ENCODE results near the gene RIMS4. TPM values are rescaled to one million over a fixed set of nuclear protein-coding genes. Genes with fewer than 3 reads are reported as not detected.

The RIMS4 gene
- total RNA-seq, 1 experiment from 2014 or later: 16.3 TPM

- no peaks in the 10 kb centered on the region for H3K79me2 ChIP-seq (ENCODE audit: insufficient read depth, low read length)
- no peaks in the 10 kb centered on the region for H3K79me1 ChIP-seq (ENCODE audit: insufficient read depth, low read depth, low read length, poor library complexity, severe bottlenecking)
- H3K14ac ChIP-seq (ENCODE audit: insufficient read depth, low read length): no peak overlapping the region
- H3K27me3 ChIP-seq (ENCODE audit: insufficient read depth, low read length): no peaks in the 10 kb centered on the region
- H3K23ac ChIP-seq (ENCODE audit: insufficient read length, low read depth, low read length): no peak overlapping the region
- H3K23me2 ChIP-seq (ENCODE audit: insufficient read length, low read depth, low read length, poor library complexity, severe bottlenecking): no peaks in the 10 kb centered on the region
- H3K4me1 Mint-ChIP-seq: peaks cover 19 to 31% of the 10 kb centered on the region in 2 experiments
- H4K8ac ChIP-seq (replicated peaks; ENCODE audit: insufficient read length, low read depth, low read length): no peak overlapping the region
- H3K27ac Mint-ChIP-seq: peak overlapping the region; percentile 20 to 79 (median 76); a peak in 4 of 7 replicates
- no peak overlapping the region for H4K5ac ChIP-seq (ENCODE audit: insufficient read length, low read depth, low read length)
- no peak overlapping the region for H3K9ac ChIP-seq (ENCODE audit: extremely low read depth, insufficient read length, low read length)
- no peaks in the 10 kb centered on the region; a peak in 1 of 5 replicates for H3K9me3 Mint-ChIP-seq
- peaks cover 2 to 4% (median 2%) of the 10 kb centered on the region in 3 experiments; a peak in 2 of 7 replicates for H3K36me3 Mint-ChIP-seq (ENCODE audit: insufficient read depth in 1 of 3, low read depth in 3 of 3)
- no peak overlapping the region for H2BK5ac ChIP-seq (ENCODE audit: insufficient read length, low read length)
- H4K91ac ChIP-seq (ENCODE audit: insufficient read length, low read depth, low read length): no peak overlapping the region
- no peak overlapping the region for H2BK120ac ChIP-seq (ENCODE audit: low read depth, low read length, poor library complexity, severe bottlenecking)
- no peak overlapping the region for H2BK15ac ChIP-seq (ENCODE audit: low read depth, low read length)
- H3K4me3 Mint-ChIP-seq: no peak overlapping the region
- H3K4me1 ChIP-seq (ENCODE audit: insufficient read depth, low read length): no peaks in the 10 kb centered on the region
- no peak overlapping the region for H2AK5ac ChIP-seq (ENCODE audit: insufficient read length, low read length)
- no peak overlapping the region for H3T11ph ChIP-seq (ENCODE audit: low read length)
- no peak overlapping the region for H2AFZ ChIP-seq (ENCODE audit: low read length)
- peak; percentile 37; the same call in 1 of the 3 replicates for TF ChIP-seq CTCF (conservative IDR thresholded peaks at IDR 0.05)
- DNase-seq: peak; percentile 92
- no peak overlapping the region for H3K18ac ChIP-seq (ENCODE audit: insufficient read length, low read depth, low read length)
- no peaks in the 10 kb centered on the region for H4K20me1 ChIP-seq (ENCODE audit: control insufficient read depth, insufficient read depth, insufficient read length)
- no peak overlapping the region for H3K4ac ChIP-seq (ENCODE audit: low read depth, low read length)
- WGBS (ENCODE audit: extremely low coverage, insufficient read length, low lambda C conversion rate): no CpG with 5 or more reads among the region's 6 CpGs
- no peaks in the 10 kb centered on the region for H3K9me3 ChIP-seq (ENCODE audit: control insufficient read depth, low read depth, low read length)
- H3K4me2 ChIP-seq (ENCODE audit: insufficient read depth, insufficient read length, low read length): peak overlapping the region; percentile 2
- no peak overlapping the region for H2BK12ac ChIP-seq (ENCODE audit: insufficient read length, low read depth, low read length)
- no peak overlapping the region for H3K56ac ChIP-seq (ENCODE audit: insufficient read length, low read depth, low read length)
- peaks cover 9% of the 10 kb centered on the region for H3K27me3 Mint-ChIP-seq (ENCODE audit: low read depth)
- no peak overlapping the region for H3K27ac ChIP-seq (ENCODE audit: insufficient read length, low read depth, low read length)
- no peak overlapping the region for H2BK20ac ChIP-seq (ENCODE audit: low read depth, low read length, poor library complexity, severe bottlenecking)
These were observed 74.0 kb downstream of the RIMS4 start for GRCh38 chr20:44736170-44737021.

All from H9 (cell line).